IMR-90 (cell line): Measurements from ENCODE around the gene NDUFB2. TPM values are rescaled to one million over a fixed set of nuclear protein-coding genes. Genes with fewer than 3 reads are reported as not detected.

ENCODE experiments used
- ATAC-seq: fragments of 200-7000 bp; cut with Tn5 transposase; 2 replicates; pipeline ENCODE4 v1.9.1; 2020; ENCODE audit warnings: low read depth, mild to moderate bottlenecking, moderate library complexity
- BruUV-seq: library from RNA; stranded (reverse); fragments of 400-500 nt; replicated peaks from 2 replicates; lab custom pipeline; 2021; lab: Mats Ljungman, UMichigan
- CTCF ChIA-PET: fragments of 300-600 bp; formaldehyde crosslinking; extraction: SDS; loops from one replicate; lab custom pipeline; 2021; ENCODE audit warnings: antibody characterized with exemption; lab: Yijun Ruan, JAX
- POLR2A ChIA-PET: fragments of 300-600 bp; sonication (Branson Sonifier 250); formaldehyde crosslinking; loops from one replicate; lab custom pipeline; 2022; ENCODE audit warnings: antibody characterized with exemption; ENCODE audit not compliant: unreplicated experiment; lab: Charles Lee
- DNase-seq: peaks from one replicate; pipeline ENCODE4 v3.0.0; 2013
- H2AFZ ChIP-seq: replicated peaks from 2 replicates; pipeline ENCODE3; 2013; ENCODE audit warnings: low read length, mild to moderate bottlenecking; ENCODE audit not compliant: poor library complexity
- H2AK5ac ChIP-seq: 2 replicates; pipeline ENCODE4 v1.6.1; 2013; ENCODE audit warnings: low read depth, low read length, inconsistent platforms
- H2AK9ac ChIP-seq: replicated peaks from 2 replicates; pipeline ENCODE3; 2013; ENCODE audit warnings: mild to moderate bottlenecking, low read depth, low read length, moderate library complexity; ENCODE audit not compliant: poor library complexity
- H2BK120ac ChIP-seq: 2 replicates; pipeline ENCODE4 v1.6.1; 2013; ENCODE audit warnings: low read depth, low read length, inconsistent platforms
- H2BK15ac ChIP-seq: 3 replicates; pipeline ENCODE4 v1.6.1; 2013; ENCODE audit warnings: low read depth, low read length, inconsistent platforms
- H2BK20ac ChIP-seq: 2 replicates; pipeline ENCODE4 v1.6.1; 2013; ENCODE audit warnings: low read depth, mild to moderate bottlenecking, inconsistent platforms, low read length, moderate library complexity
- H2BK5ac ChIP-seq: 2 replicates; pipeline ENCODE4 v1.6.1; 2013; ENCODE audit warnings: mild to moderate bottlenecking, low read depth, low read length, inconsistent platforms; ENCODE audit not compliant: poor library complexity, severe bottlenecking
- H3K14ac ChIP-seq: replicated peaks from 2 replicates; pipeline ENCODE4 v1.6.1; 2013; ENCODE audit warnings: low read depth, low read length, inconsistent platforms
- H3K18ac ChIP-seq: 2 replicates; pipeline ENCODE4 v1.6.1; 2013; ENCODE audit warnings: low read depth, low read length, control low read depth
- H3K23ac ChIP-seq: 2 replicates; pipeline ENCODE4 v1.6.1; 2013; ENCODE audit warnings: low read depth, low read length, inconsistent platforms
- H3K27ac ChIP-seq: 2 replicates; pipeline ENCODE4 v1.5.1; 2013; ENCODE audit warnings: mild to moderate bottlenecking, control low read depth, low read length; ENCODE audit not compliant: insufficient read depth
- H3K27me3 ChIP-seq: 2 replicates; pipeline ENCODE4 v1.6.1; 2013; ENCODE audit warnings: low read length; ENCODE audit not compliant: control insufficient read depth, insufficient read depth
- H3K36me3 ChIP-seq: 2 replicates; pipeline ENCODE4 v1.6.1; 2013; ENCODE audit warnings: low read length, mixed read lengths; ENCODE audit not compliant: control insufficient read depth, insufficient read depth
- H3K4ac ChIP-seq: 2 replicates; pipeline ENCODE4 v1.6.1; 2013; ENCODE audit warnings: low read depth, low read length, inconsistent platforms
- H3K4me1 ChIP-seq: 2 replicates; pipeline ENCODE4 v1.6.1; 2013; ENCODE audit warnings: low read length, mixed read lengths; ENCODE audit not compliant: control insufficient read depth, insufficient read depth
- H3K4me2 ChIP-seq: 2 replicates; pipeline ENCODE4 v1.6.1; 2013; ENCODE audit warnings: low read depth, mild to moderate bottlenecking, control low read depth, low read length, moderate library complexity
- H3K4me3 ChIP-seq: 2 replicates; pipeline ENCODE4 v1.5.1; 2013; ENCODE audit warnings: low read depth, mild to moderate bottlenecking, control low read depth, low read length, moderate library complexity; ENCODE audit not compliant: insufficient read depth
- H3K56ac ChIP-seq: 2 replicates; pipeline ENCODE4 v1.6.1; 2013; ENCODE audit warnings: low read length, inconsistent platforms; ENCODE audit not compliant: insufficient read depth; ENCODE audit errors: extremely low read depth
- H3K79me1 ChIP-seq, 2 experiments: 2 replicates each; pipeline ENCODE4 v1.6.1; 2013; ENCODE audit warnings: low read length in 2 of 2, inconsistent platforms in 1 of 2, low read depth in 1 of 2
- H3K9ac ChIP-seq: 2 replicates; pipeline ENCODE4 v1.6.1; 2013; ENCODE audit warnings: low read depth, low read length, control low read depth
- H3K9me1 ChIP-seq: 2 replicates; pipeline ENCODE4 v1.6.1; 2013; ENCODE audit warnings: low read length, inconsistent platforms; ENCODE audit not compliant: insufficient read depth
- H3K9me3 ChIP-seq: 2 replicates; pipeline ENCODE4 v1.6.1; 2013; ENCODE audit warnings: low read length; ENCODE audit not compliant: control insufficient read depth, insufficient read depth
- H4K20me1 ChIP-seq: 2 replicates; pipeline ENCODE4 v1.6.1; 2013; ENCODE audit warnings: low read length, inconsistent platforms; ENCODE audit not compliant: insufficient read depth
- H4K5ac ChIP-seq: 2 replicates; pipeline ENCODE4 v1.6.1; 2013; ENCODE audit warnings: mild to moderate bottlenecking, low read depth, low read length, control low read depth
- H4K8ac ChIP-seq, 2 experiments: 2 replicates each; pipeline ENCODE4 v1.6.1; 2013; ENCODE audit warnings: low read depth in 2 of 2, low read length in 2 of 2, control low read depth in 1 of 2, inconsistent platforms in 1 of 2
- H4K91ac ChIP-seq: 2 replicates; pipeline ENCODE4 v1.6.1; 2013; ENCODE audit warnings: low read depth, low read length, inconsistent platforms; ENCODE audit not compliant: insufficient read depth
- CEBPB ChIP-seq: IDR thresholded peaks from 2 replicates; pipeline ENCODE4 v1.6.1; 2012; ENCODE audit warnings: low read depth, low read length, improper control_type of control experiment
- ELK1 ChIP-seq: fragments of 150-350 bp; IDR thresholded peaks from 2 replicates; pipeline ENCODE4 v1.6.1; 2016; ENCODE audit warnings: low read depth, mild to moderate bottlenecking, low read length, moderate library complexity, borderline replicate concordance
- MAZ ChIP-seq: IDR thresholded peaks from 2 replicates; pipeline ENCODE4 v1.6.1; 2012; ENCODE audit warnings: low read depth, mild to moderate bottlenecking, low read length, improper control_type of control experiment, moderate library complexity, borderline replicate concordance
- MXI1 ChIP-seq: IDR thresholded peaks from 2 replicates; pipeline ENCODE4 v1.6.1; 2012; ENCODE audit warnings: low read depth, mild to moderate bottlenecking, low read length, moderate library complexity, borderline replicate concordance
- NFE2L2 ChIP-seq: fragments of 150-350 bp; IDR thresholded peaks from 2 replicates; pipeline ENCODE4 v1.6.1; 2016; ENCODE audit warnings: low read depth, mild to moderate bottlenecking, low read length
- RFX5 ChIP-seq: IDR thresholded peaks from 2 replicates; pipeline ENCODE4 v1.8.0; 2012; ENCODE audit warnings: low read depth, mild to moderate bottlenecking, low read length, moderate library complexity
- SMC3 ChIP-seq: fragments of 150-350 bp; IDR thresholded peaks from 2 replicates; pipeline ENCODE4 v1.6.1; 2016; ENCODE audit warnings: low read depth, mild to moderate bottlenecking, antibody characterized with exemption, low read length, moderate library complexity
- USF2 ChIP-seq: fragments of 150-350 bp; IDR thresholded peaks from 2 replicates; pipeline ENCODE4 v1.6.1; 2017; ENCODE audit warnings: mild to moderate bottlenecking, antibody characterized with exemption, low read length, low read depth
- WGBS, 2 experiments: methylation state at CpG; one replicate each; pipeline versions ENCODE4 v1.1.5 to v1.1.7; 2013; ENCODE audit warnings: missing lambda C conversion rate in 2 of 2; ENCODE audit not compliant: insufficient read length in 1 of 2; ENCODE audit errors: extremely low coverage in 2 of 2; 5-methylcytosine and 5-hydroxymethylcytosine counted together
- dilution Hi-C: fragments of 300-500 bp; cut with HindIII; formaldehyde crosslinking; loops from one replicate; pipeline ENCODE4 v1.14.3; 2018; ENCODE audit warnings: low sequenced_read_pairs; ENCODE audit not compliant: unreplicated experiment
- in situ Hi-C: fragments of 300-500 bp; cut with MboI; formaldehyde crosslinking; loops from 3 replicates; pipeline ENCODE4 v1.14.3; 2019; ENCODE audit warnings: low sequenced_read_pairs, inconsistent platforms, mixed read lengths
- intact Hi-C: fragments of 100-400 bp; cut with micrococcal nuclease; formaldehyde crosslinking; loops from 2 replicates; pipeline ENCODE4 v1.10.0; 2022
- polyA plus RNA-seq, 3 experiments: library from polyadenylated mRNA; depleted of rRNA; stranded (reverse); fragments of >200 nt; gene quantifications; 2 replicates each; pipeline ENCODE4 v1.2.3, GENCODE V29; 2012; ENCODE audit warnings: low replicate concordance in 1 of 3
- total RNA-seq: library from RNA; depleted of rRNA; stranded (reverse); fragments of >200 nt; gene quantifications from 2 replicates; pipeline ENCODE4 v1.2.3, GENCODE V29; 2012

NDUFB2 gene
- total and polyA plus RNA-seq, 2 of the 4 experiments (the other 2 are of a cell fraction), result 81.7 to 143 TPM

GRCh38 chr7:140679186-140679585 lies 17.3 kb upstream of the NDUFB2 start:
- Histone ChIP-seq H3K4ac (no peak overlapping the region), H3K79me1 (peaks cover 0 to 3% of the 10 kb centered on the region in 2 experiments; a peak in 1 of 4 replicates), H3K9ac (no peak overlapping the region), H4K8ac (no peak overlapping the region), H2BK120ac (no peak overlapping the region), H3K9me3 (no peaks in the 10 kb centered on the region), H2AK5ac (no peak overlapping the region), H3K36me3 (peaks cover 5% of the 10 kb centered on the region), H2AFZ (no peak overlapping the region), H3K27me3 (no peaks in the 10 kb centered on the region), H4K20me1 (no peaks in the 10 kb centered on the region), H3K9me1 (peaks cover 4% of the 10 kb centered on the region; the same call in 1 of the 2 replicates), H2AK9ac (peak overlapping the region; percentile 14), H3K56ac (no peak overlapping the region), H3K27ac (no peak overlapping the region), H4K91ac (no peak overlapping the region), H3K4me2 (no peak overlapping the region), H4K5ac (no peak overlapping the region), H2BK20ac (no peak overlapping the region), H3K4me1 (no peaks in the 10 kb centered on the region), H3K18ac (no peak overlapping the region), H3K14ac (no peak overlapping the region), H3K4me3 (no peak overlapping the region), H3K23ac (no peak overlapping the region), H2BK5ac (no peak overlapping the region), H2BK15ac (no peak overlapping the region)
- dilution Hi-C loops, result no loop called here
- POLR2A ChIA-PET, result interaction anchor here (0.6 kb wide), 1 partner anchor 98 kb away, joined by 3 read pairs; no protein-coding TSS in a partner anchor
- DNase-seq, result no peak
- in situ Hi-C loops, result no loop called here
- TF ChIP-seq USF2 (no peak), MAZ (no peak), RFX5 (no peak), SMC3 (no peak), MXI1 (no peak), NFE2L2 (no peak), CEBPB (no peak), ELK1 (no peak)
- BruUV-seq, result no TSS peak
- intact Hi-C loops, result loop anchor here (5.0 kb wide), 1 partner anchor 853 kb away; no protein-coding TSS in a partner anchor
- ATAC-seq, result no peak
- 90% methylated on average over 5 of the region's 9 CpGs; no CpG with 5 or more reads in 1 of the 2 experiments for WGBS, 2 experiments
- CTCF ChIA-PET, result no interaction called here
